IMR-90 (cell line): ENCODE measurements around the gene C17orf100.

Experiments used
- BHLHE40 ChIP-seq: fragments of 150-350 bp; IDR thresholded peaks from 2 replicates; pipeline ENCODE4 v1.6.1; 2016; ENCODE audit warnings: mild to moderate bottlenecking, low read depth, low read length
- CEBPB ChIP-seq: IDR thresholded peaks from 2 replicates; pipeline ENCODE4 v1.6.1; 2012; ENCODE audit warnings: low read depth, low read length, improper control_type of control experiment
- CHD1 ChIP-seq: IDR thresholded peaks from 2 replicates; pipeline ENCODE4 v1.6.1; 2012; ENCODE audit warnings: low read depth, low read length, improper control_type of control experiment
- CTCF ChIP-seq: conservative IDR thresholded peaks from 2 replicates; pipeline ENCODE4 v1.5.1; 2012; ENCODE audit warnings: mild to moderate bottlenecking, low read depth, low read length, improper control_type of control experiment
- FOS ChIP-seq: fragments of 150-350 bp; IDR thresholded peaks from 2 replicates; pipeline ENCODE4 v1.6.1; 2016; ENCODE audit warnings: low read depth, low read length
- MAZ ChIP-seq: IDR thresholded peaks from 2 replicates; pipeline ENCODE4 v1.6.1; 2012; ENCODE audit warnings: low read depth, mild to moderate bottlenecking, low read length, improper control_type of control experiment, moderate library complexity, borderline replicate concordance
- NFE2L2 ChIP-seq: fragments of 150-350 bp; IDR thresholded peaks from 2 replicates; pipeline ENCODE4 v1.6.1; 2016; ENCODE audit warnings: low read depth, mild to moderate bottlenecking, low read length
- POLR2A ChIP-seq: IDR thresholded peaks from 2 replicates; pipeline ENCODE4 v1.6.1; 2012; ENCODE audit warnings: mild to moderate bottlenecking, low read depth, low read length
- RAD21 ChIP-seq: IDR thresholded peaks from 2 replicates; pipeline ENCODE4 v1.6.1; 2012; ENCODE audit warnings: low read length, improper control_type of control experiment
- RFX5 ChIP-seq: IDR thresholded peaks from 2 replicates; pipeline ENCODE4 v1.8.0; 2012; ENCODE audit warnings: low read depth, mild to moderate bottlenecking, low read length, moderate library complexity
- SMC3 ChIP-seq: fragments of 150-350 bp; IDR thresholded peaks from 2 replicates; pipeline ENCODE4 v1.6.1; 2016; ENCODE audit warnings: low read depth, mild to moderate bottlenecking, antibody characterized with exemption, low read length, moderate library complexity
- TF ChIP-seq, protein P1 (sequence below): fragments of 150-350 bp; IDR thresholded peaks from 2 replicates; pipeline ENCODE4 v1.6.1; 2017; ENCODE audit warnings: mild to moderate bottlenecking, antibody characterized with exemption, low read length, low read depth

GRCh38 chr17:6654841-6655731 lies 3.5 kb downstream of the C17orf100 start:
- no peak for TF ChIP-seq CTCF
- no peak for TF ChIP-seq RFX5
- TF ChIP-seq POLR2A, result no peak
- TF ChIP-seq CHD1, result no peak
- no peak for TF ChIP-seq RAD21
- TF ChIP-seq, protein P1, sequence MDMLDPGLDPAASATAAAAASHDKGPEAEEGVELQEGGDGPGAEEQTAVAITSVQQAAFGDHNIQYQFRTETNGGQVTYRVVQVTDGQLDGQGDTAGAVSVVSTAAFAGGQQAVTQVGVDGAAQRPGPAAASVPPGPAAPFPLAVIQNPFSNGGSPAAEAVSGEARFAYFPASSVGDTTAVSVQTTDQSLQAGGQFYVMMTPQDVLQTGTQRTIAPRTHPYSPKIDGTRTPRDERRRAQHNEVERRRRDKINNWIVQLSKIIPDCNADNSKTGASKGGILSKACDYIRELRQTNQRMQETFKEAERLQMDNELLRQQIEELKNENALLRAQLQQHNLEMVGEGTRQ, result no peak
- TF ChIP-seq BHLHE40, result no peak
- no peak for TF ChIP-seq MAZ
- no peak for TF ChIP-seq FOS
- no peak for TF ChIP-seq NFE2L2
- no peak for TF ChIP-seq SMC3
- no peak for TF ChIP-seq CEBPB
